Endothelial cell of umbilical vein (primary cell): ENCODE measurements around the gene SH3BP4. TPM values are rescaled to one million over a fixed set of nuclear protein-coding genes. Genes with fewer than 3 reads are reported as not detected.

Experiments used
- BruUV-seq: library from RNA; stranded (reverse); fragments of 400-500 nt; replicated peaks from 2 replicates; lab custom pipeline; 2021; lab: Mats Ljungman, UMichigan
- CTCF ChIA-PET: fragments of 300-600, 350-600 bp; sonication (Branson Sonifier 250); formaldehyde crosslinking; loops from one replicate; lab custom pipeline; 2021; ENCODE audit warnings: antibody characterized with exemption, inconsistent platforms; lab: Charles Lee
- POLR2A ChIA-PET: fragments of 300-600, 350-600 bp; sonication (Branson Sonifier 250); formaldehyde crosslinking; loops from one replicate; lab custom pipeline; 2021; ENCODE audit warnings: antibody characterized with exemption, inconsistent platforms; lab: Charles Lee
- DNase-seq: peaks from one replicate; pipeline ENCODE4 v3.0.0-alpha.2; 2011; ENCODE audit warnings: low read depth, low spot score
- FAIRE-seq: peaks from 2 replicates; lab custom pipeline; 2011; peaks lifted over from hg19 to GRCh38; lab: Jason Lieb, UNC
- H2AFZ ChIP-seq: 2 replicates; pipeline ENCODE4 v1.6.0; 2012; ENCODE audit warnings: low read depth, low read length, control low read depth, inconsistent platforms
- H3K27ac ChIP-seq: 2 replicates; pipeline ENCODE4 v1.5.1; 2011; ENCODE audit warnings: low read depth, mild to moderate bottlenecking, control low read depth, low read length, moderate library complexity; ENCODE audit not compliant: insufficient read depth
- H3K27me3 ChIP-seq, 2 experiments: 2 replicates each; pipeline versions ENCODE4 v1.6.0 to v1.6.1; 2011; ENCODE audit warnings: low read length in 2 of 2, mixed read lengths in 1 of 2; ENCODE audit not compliant: control insufficient read depth in 2 of 2, insufficient read depth in 2 of 2
- H3K36me3 ChIP-seq, 2 experiments: 2 replicates in 1 of 2; 3 replicates in 1 of 2; pipeline ENCODE4 v1.5.1; 2011; ENCODE audit warnings: low read length in 2 of 2, mild to moderate bottlenecking in 1 of 2, moderate library complexity in 1 of 2; ENCODE audit not compliant: control insufficient read depth in 2 of 2, insufficient read depth in 2 of 2; ENCODE audit errors: extremely low read depth in 1 of 2
- H3K4me1 ChIP-seq: 3 replicates; pipeline ENCODE4 v1.5.1; 2011; ENCODE audit warnings: mild to moderate bottlenecking, low read length; ENCODE audit not compliant: control insufficient read depth, insufficient read depth; ENCODE audit errors: extremely low read depth
- H3K4me2 ChIP-seq: 2 replicates; pipeline ENCODE4 v1.6.1; 2011; ENCODE audit warnings: low read length, control low read depth, mixed read lengths; ENCODE audit not compliant: insufficient read depth
- H3K4me3 ChIP-seq, 3 experiments: fragments of 200-600 bp in 1 of 3; sonication (generic), shearing (Covaris generic) in 1 of 3; replicated peaks in 1 of 3; 2 replicates each; pipeline ENCODE4 v1.5.1; 2011 to 2016; ENCODE audit warnings: control low read depth in 3 of 3, low read length in 3 of 3, mild to moderate bottlenecking in 2 of 3, inconsistent platforms in 1 of 3, low read depth in 1 of 3, moderate library complexity in 1 of 3; ENCODE audit not compliant: insufficient read depth in 1 of 3
- H3K79me2 ChIP-seq: 2 replicates; pipeline ENCODE4 v1.6.0; 2012; ENCODE audit warnings: low read length, inconsistent platforms; ENCODE audit not compliant: control insufficient read depth, insufficient read depth
- H3K9ac ChIP-seq: replicated peaks from 2 replicates; pipeline ENCODE3; 2011; ENCODE audit warnings: low read length, control low read depth; ENCODE audit not compliant: insufficient read depth; ENCODE audit errors: extremely low read depth
- H3K9me1 ChIP-seq: replicated peaks from 3 replicates; pipeline ENCODE4 v1.6.0; 2011; ENCODE audit warnings: mild to moderate bottlenecking, low read length; ENCODE audit not compliant: control insufficient read depth, insufficient read depth; ENCODE audit errors: extremely low read depth
- H3K9me3 ChIP-seq: replicated peaks from 2 replicates; pipeline ENCODE4 v1.5.1; 2012; ENCODE audit warnings: low read length, inconsistent platforms; ENCODE audit not compliant: control insufficient read depth, insufficient read depth
- H4K20me1 ChIP-seq: replicated peaks from 2 replicates; pipeline ENCODE3; 2011; ENCODE audit warnings: mild to moderate bottlenecking, low read length; ENCODE audit not compliant: control insufficient read depth, insufficient read depth; ENCODE audit errors: extremely low read depth
- CTCF ChIP-seq, 2 donors: IDR thresholded peaks; 1 replicate in 1 of 2; 2 replicates in 1 of 2; pipeline ENCODE4 v1.5.1; 2011; ENCODE audit warnings: low read length in 2 of 2, mild to moderate bottlenecking in 2 of 2, moderate library complexity in 2 of 2, control low read depth in 1 of 2, inconsistent platforms in 1 of 2, low read depth in 1 of 2; ENCODE audit not compliant: insufficient read depth in 1 of 2; ENCODE audit errors: extremely low read depth in 1 of 2
- EZH2 ChIP-seq: IDR thresholded peaks from 2 replicates; pipeline ENCODE4 v1.6.1; 2012; ENCODE audit warnings: borderline replicate concordance, low read depth, mild to moderate bottlenecking, moderate library complexity, low read length, inconsistent platforms; ENCODE audit not compliant: severe bottlenecking
- FOS ChIP-seq: IDR thresholded peaks from 2 replicates; pipeline ENCODE4 v1.6.1; 2011; ENCODE audit warnings: mild to moderate bottlenecking, low read length, moderate library complexity, borderline replicate concordance; ENCODE audit not compliant: insufficient read depth
- GATA2 ChIP-seq: IDR thresholded peaks from 2 replicates; pipeline ENCODE4 v1.7.0; 2011; ENCODE audit warnings: low read depth, mild to moderate bottlenecking, moderate library complexity, mixed read lengths, low read length; ENCODE audit not compliant: insufficient read length, insufficient read depth
- JUN ChIP-seq: IDR thresholded peaks from 2 replicates; pipeline ENCODE4 v1.6.1; 2011; ENCODE audit warnings: borderline replicate concordance, low read depth; ENCODE audit not compliant: insufficient read length, insufficient read depth
- MYC ChIP-seq: IDR thresholded peaks from one replicate; pipeline ENCODE4 v1.6.1; 2011; ENCODE audit warnings: mild to moderate bottlenecking, low read depth, low read length
- POLR2A ChIP-seq: IDR thresholded peaks from 2 replicates; pipeline ENCODE4 v1.6.1; 2012; ENCODE audit warnings: low read depth, mild to moderate bottlenecking, control low read depth, low read length
- POLR2AphosphoS5 ChIP-seq: IDR thresholded peaks from 2 replicates; pipeline ENCODE4 v1.6.1; 2012; ENCODE audit warnings: low read depth, mild to moderate bottlenecking, control low read depth, low read length, moderate library complexity; ENCODE audit not compliant: insufficient read depth
- dilution Hi-C: fragments of 300-500 bp; cut with MboI; formaldehyde crosslinking; loops from one replicate; pipeline ENCODE4 v1.15.0; 2019; ENCODE audit warnings: low sequenced_read_pairs; ENCODE audit not compliant: extremely low pct_ligation_motif_present
- intact Hi-C: fragments of 100-400 bp; cut with micrococcal nuclease; formaldehyde crosslinking; loops from one replicate; pipeline ENCODE4 v1.10.0; 2022
- polyA plus RNA-seq, 4 experiments: library from polyadenylated mRNA; depleted of rRNA in 3 of 4; stranded (reverse) in 3 of 4; unstranded in 1 of 4; fragments of >200 nt; gene quantifications; 2 replicates each; pipeline versions ENCODE4 v1.2.1 to v1.2.3, GENCODE V29; 2011 to 2012; ENCODE audit warnings: missing spikeins in 1 of 4
- total RNA-seq: library from RNA; stranded (reverse); gene quantifications from 2 replicates; pipeline ENCODE4 v1.2.3, GENCODE V29; 2021
- TF ChIP-seq, protein P1 (sequence below): IDR thresholded peaks from 2 replicates; pipeline ENCODE4 v1.6.1; 2011; ENCODE audit not compliant: insufficient read depth, insufficient read length

SH3BP4 gene
- total and polyA plus RNA-seq, 2 donors (not counting 3 experiments of a cell fraction or from before 2014, with no cell fraction given): 85.2 to 100.0 TPM

- intact Hi-C loops (loop anchor here (1.0 to 2.0 kb wide), 2 partner anchors 51 to 506 kb away; no protein-coding TSS in a partner anchor), dilution Hi-C loops (no loop called here)
- BruUV-seq: no TSS peak
- Histone ChIP-seq H3K79me2 (peaks cover 10% of the 10 kb centered on the region), H3K27ac (no peak overlapping the region), H3K36me3 (peaks cover 4 to 29% of the 10 kb centered on the region in 2 experiments), H3K4me3 (no peak overlapping the region), H3K9me3 (no peaks in the 10 kb centered on the region), H3K4me1 (peaks cover 21% of the 10 kb centered on the region), H4K20me1 (no peaks in the 10 kb centered on the region), H3K4me2 (no peak overlapping the region), H2AFZ (no peak overlapping the region), H3K9me1 (no peaks in the 10 kb centered on the region), H3K9ac (no peak overlapping the region), H3K27me3 (no peaks in the 10 kb centered on the region)
- ChIA-PET POLR2A (no interaction called here), CTCF (interaction anchor here (0.7 to 2.8 kb wide), 9 partner anchors 10 to 510 kb away, joined by 3 to 9 read pairs (median 3); no protein-coding TSS in a partner anchor)
- DNase-seq: peak; percentile 44
- peak; percentile 38 to 50 for TF ChIP-seq CTCF (IDR thresholded peaks at IDR 0.05; ENCODE audit: extremely low read depth in 1 of 2, insufficient read depth in 1 of 2, low read depth in 1 of 2, low read length in 2 of 2)
- no peak for TF ChIP-seq EZH2
- FAIRE-seq: no peak
Observed at GRCh38 chr2:235055891-235056516, 104.2 kb downstream of the SH3BP4 start.

- TF ChIP-seq EZH2 (no peak), CTCF (IDR thresholded peaks at IDR 0.05; ENCODE audit: extremely low read depth in 1 of 2, insufficient read depth in 1 of 2, low read depth in 1 of 2, low read length in 2 of 2) (no peak), POLR2AphosphoS5 (no peak), MYC (no peak), POLR2A (no peak), GATA2 (no peak), JUN (no peak), FOS (no peak)
- TF ChIP-seq, protein P1, sequence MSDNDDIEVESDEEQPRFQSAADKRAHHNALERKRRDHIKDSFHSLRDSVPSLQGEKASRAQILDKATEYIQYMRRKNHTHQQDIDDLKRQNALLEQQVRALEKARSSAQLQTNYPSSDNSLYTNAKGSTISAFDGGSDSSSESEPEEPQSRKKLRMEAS: no peak
- BruUV-seq: no TSS peak
- no peak overlapping the region for H2AFZ ChIP-seq
- DNase-seq: no peak
- intact Hi-C loops: loop anchor here (1.0 kb wide), 1 partner anchor 506 kb away; no protein-coding TSS in a partner anchor
- H3K9ac ChIP-seq: no peak overlapping the region
- H3K4me3 ChIP-seq: no peak overlapping the region
- POLR2A ChIA-PET: no interaction called here
- FAIRE-seq: no peak
- H3K9me3 ChIP-seq: no peaks in the 10 kb centered on the region
- H3K79me2 ChIP-seq: peaks cover 4% of the 10 kb centered on the region
- no peak overlapping the region for H3K4me2 ChIP-seq
- dilution Hi-C loops: no loop called here
- H3K36me3 ChIP-seq: peaks cover 4 to 29% of the 10 kb centered on the region in 2 experiments
- H3K27ac ChIP-seq: no peak overlapping the region
- H4K20me1 ChIP-seq: no peaks in the 10 kb centered on the region
- no peaks in the 10 kb centered on the region for H3K9me1 ChIP-seq
- CTCF ChIA-PET: interaction anchor here (1.0 to 2.8 kb wide), 2 partner anchors 60 to 176 kb away, joined by 3 to 9 read pairs; no protein-coding TSS in a partner anchor
- no peaks in the 10 kb centered on the region for H3K27me3 ChIP-seq
- peaks cover 15% of the 10 kb centered on the region for H3K4me1 ChIP-seq
Observed at GRCh38 chr2:235056768-235057167, 105.0 kb downstream of the SH3BP4 start.
